Colon (tissue), 2 donors: ENCODE data around the gene XRCC5.
"Not testable (repeated sequence)": the region's sequence is repeated elsewhere in the genome, so short reads cannot be mapped to it uniquely, and the experiment has no call there.

Experiments
- FAIRE-seq: peaks from 2 replicates; lab custom pipeline; 2012; peaks lifted over from hg19 to GRCh38; lab: Jason Lieb, UNC
- donor health status: control.
- donor health status: control.

XRCC5 gene

DNA sequence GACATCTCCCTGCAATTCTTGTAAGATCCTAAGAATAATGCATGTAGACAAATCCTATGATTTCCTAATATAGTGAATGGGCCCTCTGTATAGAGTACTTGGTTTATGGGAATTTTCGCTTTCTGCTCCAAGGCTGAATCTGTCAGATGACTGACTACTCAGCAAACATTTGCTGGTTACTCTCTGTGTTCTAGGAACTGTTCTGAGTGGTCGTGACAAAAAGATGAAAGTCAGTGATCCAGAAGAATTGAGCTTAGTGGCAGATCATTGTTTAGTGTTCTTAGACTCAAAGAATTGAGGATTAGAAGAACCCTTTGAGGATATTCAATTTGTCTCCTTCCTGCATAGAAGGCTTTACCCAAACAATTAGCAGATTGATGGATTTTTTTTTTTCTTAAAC is 10.0 kb downstream of the XRCC5 start:
- no peak for FAIRE-seq

DNA sequence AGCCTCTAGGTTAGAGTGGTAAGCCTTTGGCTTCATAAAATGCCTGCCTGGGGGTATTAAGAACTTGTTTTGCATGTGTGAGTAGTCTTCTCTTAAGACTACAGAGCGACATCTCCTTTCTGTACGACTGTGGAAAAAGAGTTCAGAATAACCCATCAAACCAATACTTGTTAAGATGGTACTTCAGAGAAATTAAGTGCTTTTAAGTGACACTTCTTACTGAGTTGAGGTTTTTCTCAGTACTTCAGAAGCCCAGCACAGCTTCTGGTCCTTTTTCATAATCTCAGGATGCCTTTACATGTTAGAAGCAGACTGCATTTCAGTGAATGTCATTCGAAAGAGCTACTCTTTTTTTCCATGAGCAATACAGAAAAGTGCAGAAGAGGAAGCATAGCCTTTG is 10.8 kb downstream of the XRCC5 start:
- FAIRE-seq, result no peak

DNA sequence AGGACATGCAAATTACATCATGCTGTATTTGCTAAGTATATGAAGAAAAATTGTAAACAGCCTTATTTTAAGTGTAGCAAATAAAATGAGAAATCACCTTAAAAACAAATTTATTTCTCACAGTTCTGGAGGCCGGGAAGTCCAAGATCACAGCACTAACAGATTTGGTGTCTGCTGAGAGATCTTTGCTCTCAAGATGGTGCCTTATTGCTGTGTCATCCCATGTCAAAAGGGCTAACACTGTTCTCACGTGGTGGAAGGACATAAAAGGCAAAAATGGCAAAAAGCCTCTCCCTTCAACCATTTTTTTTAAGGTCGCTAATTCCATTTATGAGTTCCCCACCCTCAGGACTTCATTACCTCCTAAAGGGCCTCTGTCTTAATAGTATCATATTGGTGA is 12.1 kb downstream of the XRCC5 start:
- FAIRE-seq, result no peak

DNA sequence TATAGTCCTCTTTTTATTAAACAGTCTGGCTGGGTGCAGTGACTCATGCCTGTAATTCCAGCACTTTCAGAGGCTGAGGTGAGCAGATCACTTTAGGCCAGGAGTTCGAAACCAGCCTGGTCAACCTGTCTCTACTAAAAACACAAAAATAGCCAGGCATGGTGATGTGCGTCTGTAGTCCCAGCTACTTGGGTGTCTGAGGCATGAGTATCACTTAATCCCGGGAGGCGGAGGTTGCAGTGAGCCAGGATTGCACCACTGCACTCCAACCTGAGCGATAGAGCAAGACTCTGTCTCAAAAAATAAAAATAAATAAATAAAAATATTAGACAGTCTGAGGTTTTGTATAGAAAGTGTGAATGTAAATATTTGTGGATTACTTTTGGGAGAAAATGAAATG is 17.8 kb downstream of the XRCC5 start:
- no peak for FAIRE-seq

DNA sequence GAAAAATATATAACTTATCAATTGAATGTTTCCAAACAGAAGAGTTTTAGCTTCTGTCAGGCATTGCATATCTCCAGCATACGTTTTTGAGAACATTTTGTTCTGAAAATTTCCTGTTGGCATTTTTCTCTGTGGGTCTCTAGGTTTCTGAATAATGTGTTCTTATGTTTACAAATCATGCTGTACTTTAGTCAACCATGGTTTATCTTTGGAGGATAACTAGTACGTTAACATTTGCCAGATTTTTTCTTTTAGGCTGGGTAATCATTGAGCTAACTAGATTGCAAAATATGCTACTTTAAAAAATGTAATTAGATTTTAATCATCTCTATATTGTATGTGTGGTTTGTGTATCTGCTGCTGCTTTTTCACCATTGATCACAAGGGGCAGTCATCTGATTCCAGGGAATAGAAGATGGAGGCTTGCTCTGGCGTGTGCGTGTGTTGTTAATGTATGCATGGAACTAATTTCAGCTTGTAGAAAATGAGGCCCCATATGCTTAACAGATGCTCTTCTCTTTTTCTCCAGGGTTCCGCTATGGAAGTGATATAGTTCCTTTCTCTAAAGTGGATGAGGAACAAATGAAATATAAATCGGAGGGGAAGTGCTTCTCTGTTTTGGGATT is 21.3 kb downstream of the XRCC5 start:
- FAIRE-seq, result no peak

DNA sequence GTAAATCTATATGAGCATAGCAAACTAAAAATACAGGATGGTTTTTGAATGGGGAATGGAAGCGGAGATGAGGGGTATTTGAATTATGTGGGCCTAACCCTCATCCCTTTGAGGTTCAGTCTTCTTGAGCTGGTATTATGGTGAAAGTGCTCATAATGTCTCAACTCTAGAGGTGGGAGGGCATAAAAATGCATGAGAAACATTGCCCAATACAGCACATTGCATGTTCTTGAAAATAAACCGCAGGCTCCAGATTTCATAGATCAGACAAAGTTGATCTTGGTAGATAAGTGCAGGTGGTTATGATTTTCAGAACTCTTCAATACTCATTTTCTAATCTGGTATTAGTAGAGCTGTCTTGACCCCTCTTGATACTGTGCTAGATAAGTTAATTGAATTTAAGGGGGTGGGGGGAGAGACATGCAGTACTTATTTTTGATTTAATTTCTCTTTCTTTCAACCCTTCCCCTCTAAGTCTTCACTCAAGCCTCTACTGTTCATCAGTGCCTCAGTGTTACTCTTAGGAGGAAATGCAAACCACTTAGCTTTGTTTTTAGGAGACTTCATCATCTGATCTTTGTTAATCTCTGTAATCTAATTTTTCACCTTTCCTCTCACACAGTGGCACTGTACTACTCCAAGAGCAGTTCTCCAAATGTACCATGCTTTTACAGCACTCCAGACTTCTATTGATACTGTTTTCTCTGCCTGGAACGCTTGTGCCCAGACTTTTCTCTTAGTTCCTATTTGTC is 22.2 kb downstream of the XRCC5 start:
- no peak for FAIRE-seq

DNA sequence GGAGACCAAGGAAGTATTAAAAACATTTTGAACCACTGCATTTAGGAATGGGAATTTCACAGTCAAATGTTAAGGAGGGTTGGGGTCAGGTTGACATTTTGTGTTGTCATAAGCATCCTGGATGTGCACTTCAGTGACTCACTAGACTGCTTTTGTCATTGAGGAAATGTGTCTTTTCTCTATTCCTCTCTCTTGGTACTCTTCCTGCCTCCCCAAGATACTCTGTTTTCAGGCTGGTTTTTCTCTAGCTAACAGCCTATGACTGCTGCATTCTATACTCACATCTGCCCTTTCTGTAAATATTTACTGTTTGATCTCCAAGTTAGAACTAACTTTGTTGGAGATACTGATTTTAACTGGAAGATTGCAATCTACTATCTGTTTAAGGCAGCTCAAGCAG is 23.4 kb downstream of the XRCC5 start:
- FAIRE-seq, result no peak

DNA sequence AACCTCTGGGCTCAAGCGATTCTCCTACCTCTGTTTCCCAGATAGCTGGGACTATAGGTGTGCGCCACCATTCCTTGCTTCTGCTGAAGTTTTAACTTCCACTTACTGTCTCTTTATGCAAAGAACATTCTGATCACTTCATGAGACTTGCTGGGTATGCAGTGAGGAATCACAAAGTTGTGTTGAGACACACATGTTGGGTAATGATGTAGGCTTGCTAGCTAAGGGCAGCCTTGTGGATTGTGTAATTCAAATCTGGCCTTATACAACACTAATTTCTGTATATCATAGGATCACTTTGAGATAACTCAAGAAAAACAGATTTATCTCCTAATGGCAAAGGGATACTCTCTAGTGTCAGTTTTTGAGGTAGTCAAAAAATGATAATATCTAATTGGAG is 24.2 kb downstream of the XRCC5 start:
- no peak for FAIRE-seq

DNA sequence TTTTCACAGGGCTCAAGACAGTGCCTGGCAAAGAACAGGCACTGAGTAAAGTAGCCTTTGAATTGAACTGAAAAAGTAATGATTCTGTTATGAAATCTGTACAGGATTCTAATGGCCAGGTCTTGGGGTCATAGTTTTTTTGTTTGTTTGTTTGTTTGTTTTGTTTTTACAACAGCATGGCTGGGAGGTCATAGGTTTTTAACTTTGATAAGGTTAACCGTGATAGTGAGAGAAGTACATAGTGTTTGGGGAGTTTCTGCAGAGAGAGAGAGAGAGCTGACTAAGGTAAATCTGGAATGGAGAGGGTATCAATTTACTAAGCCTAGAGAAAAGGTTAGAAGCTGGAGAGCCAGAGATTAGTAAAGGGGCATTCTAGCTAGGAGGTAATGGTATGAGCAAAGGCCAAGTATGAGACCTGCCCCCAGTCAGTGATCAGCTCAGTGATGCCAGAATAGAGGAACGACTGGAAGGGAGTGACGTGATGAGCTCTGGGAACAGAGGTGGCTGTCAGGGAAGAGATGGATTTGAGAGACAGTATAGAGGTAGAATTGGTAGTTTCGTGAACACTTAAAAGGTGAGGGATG is 25.9 kb downstream of the XRCC5 start:
- FAIRE-seq, result no peak

DNA sequence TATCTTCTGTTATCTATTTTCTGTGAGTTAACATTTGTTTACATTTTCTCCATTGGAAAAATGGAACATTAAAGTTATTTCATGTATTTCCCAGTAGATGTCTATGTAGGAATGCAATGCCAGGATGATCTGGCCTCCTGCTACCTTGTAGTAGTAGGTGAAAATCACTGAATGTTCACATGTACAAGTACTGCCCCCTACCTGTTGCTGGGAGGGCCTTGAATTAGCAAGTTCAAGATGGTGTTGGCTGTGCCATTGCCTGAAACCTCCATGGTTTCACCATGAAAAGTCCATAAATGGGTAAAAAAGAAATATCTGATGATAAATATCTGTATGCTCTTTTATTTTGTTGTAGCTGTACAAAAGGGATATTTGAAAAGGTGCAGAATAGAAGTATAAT is 30.7 kb downstream of the XRCC5 start:
- FAIRE-seq, result no peak

DNA sequence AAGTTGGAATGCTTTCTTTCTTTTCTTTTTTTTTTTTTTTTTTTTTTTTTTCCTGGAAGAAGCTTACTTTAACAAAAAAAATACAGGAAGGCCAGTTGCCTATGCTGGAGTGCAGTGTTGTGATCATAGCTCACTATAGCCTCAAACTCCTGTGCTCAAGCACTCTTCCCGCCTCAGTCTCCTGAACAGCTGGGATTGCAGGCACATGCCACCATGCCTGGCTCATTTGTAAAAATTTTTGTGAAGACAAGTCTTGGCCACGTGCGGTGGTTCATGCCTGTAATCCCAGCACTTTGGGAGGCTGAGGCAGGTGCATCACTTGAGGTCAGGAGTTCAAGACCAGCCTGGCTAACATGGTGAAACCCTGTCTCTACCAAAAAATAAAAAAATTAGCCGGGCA is 32.4 kb downstream of the XRCC5 start:
- FAIRE-seq, result not testable (repeated sequence)

DNA sequence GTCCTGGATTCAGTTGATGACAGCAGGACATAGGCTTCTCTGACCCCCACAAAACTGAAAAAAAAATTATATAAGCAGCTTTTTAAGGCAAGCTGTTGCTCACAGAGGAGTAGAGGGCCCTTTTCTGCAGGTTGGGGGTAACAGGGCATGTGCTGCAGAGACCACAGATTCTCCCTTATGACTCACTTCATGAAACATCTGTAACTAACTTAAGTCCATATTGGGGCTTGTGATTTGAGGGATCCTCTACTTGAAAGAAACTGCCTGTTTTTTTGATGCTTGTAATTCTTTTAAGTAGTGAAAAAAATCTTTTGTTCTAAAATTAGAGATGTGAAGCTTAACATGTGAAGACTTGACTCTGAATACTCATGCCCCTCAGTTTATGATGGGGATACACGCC is 33.4 kb downstream of the XRCC5 start:
- FAIRE-seq, result no peak

DNA sequence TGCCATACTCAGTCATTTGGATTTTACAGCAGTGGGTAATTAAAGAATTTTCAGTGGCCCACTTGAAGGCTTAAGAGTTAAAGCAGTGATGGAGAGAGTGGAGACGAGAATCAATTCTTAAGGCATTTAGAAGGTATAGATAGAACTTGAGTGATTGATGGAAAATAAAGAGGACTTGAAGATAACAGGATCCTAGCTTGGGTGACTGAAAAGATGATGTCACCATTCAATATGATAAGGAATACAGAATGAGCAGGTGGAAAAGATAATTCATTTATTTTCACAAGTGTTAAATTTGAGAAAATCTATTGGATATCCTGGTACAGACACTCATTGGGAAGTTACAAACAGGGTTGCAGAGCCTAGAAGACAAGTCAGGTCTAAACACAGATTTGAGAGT is 35.2 kb downstream of the XRCC5 start:
- FAIRE-seq, result no peak

DNA sequence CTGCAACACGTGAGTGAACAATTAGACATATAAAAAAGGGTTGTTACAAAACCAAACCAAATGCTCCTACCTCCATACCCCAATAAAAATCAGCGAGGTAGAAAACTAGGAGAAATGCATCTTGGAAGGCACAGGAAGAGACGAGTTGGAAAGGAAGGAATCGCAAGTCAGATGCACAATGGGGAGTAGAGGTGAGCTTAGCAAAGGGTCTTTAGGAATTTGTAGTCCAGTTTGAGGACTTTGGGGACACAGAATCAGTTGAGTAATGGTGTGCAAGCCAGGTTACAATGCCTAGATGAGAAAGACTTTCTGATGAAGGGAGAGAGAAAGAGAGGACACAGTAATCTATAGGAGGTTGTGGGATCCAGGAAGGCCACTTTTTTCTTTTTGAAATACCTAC is 35.7 kb downstream of the XRCC5 start:
- FAIRE-seq, result no peak

DNA sequence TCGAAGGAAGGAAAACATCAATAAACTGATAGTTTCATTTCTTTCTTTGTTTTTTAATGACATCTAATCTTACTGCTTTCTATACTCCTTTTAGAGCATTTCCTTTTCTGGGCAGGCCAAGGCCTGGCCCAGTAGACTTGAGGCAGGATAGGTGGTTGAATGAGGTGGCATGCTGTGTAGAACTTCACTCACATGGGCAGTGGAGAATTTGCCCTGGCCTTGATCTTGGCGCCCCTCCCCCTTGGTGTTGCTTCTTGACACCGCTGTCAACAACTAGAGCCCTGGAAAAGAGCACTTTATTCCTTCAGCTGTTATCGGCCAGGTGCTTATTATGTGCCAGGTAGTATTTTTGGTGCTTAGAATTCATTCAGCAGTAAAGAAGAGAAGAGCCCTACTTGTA is 37.4 kb downstream of the XRCC5 start:
- FAIRE-seq, result no peak

DNA sequence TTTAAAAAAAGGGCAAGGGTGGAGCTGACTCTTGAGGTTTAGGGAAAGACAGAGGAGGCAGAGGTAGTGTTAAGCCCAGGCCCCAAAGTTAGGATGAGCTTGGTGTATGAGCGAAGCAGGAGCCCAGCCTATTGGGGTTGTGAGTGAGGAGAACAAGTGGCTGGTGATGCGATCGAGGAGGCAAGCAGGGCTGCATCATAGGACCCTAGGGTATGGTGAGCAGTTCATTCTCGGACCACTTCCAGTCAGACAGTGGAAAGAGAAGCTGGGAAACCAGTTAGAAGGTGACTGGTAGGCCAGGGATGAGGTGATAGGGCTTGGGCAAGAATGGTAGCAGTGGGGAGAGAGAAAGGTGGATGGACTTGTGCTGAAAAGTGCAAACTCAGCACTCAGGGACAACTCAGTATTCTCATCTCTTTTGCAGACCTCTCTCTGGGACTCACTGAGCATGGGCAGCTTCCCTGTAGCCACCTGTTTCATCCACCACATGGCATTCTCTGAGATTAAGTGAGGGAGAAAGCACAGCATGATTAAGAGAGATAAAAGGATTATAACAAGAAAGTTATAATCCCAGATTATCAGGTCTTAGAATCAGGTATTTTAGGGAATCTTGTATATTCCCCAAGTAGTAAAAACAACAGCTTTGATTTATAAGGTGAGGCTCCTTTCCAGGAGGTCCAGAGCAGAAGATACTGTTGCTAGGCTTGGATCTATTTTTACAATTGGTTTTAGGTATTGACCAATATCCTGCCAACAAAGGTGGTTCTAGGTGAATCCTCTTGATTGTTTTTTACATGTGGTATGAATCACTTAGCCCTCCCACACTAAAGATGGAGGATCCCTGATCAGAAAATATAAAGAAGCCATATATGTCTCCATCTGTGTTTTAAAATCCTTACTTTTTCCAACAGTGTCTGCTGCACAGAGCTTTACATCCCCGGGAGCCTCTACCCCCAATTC is 38.3 kb downstream of the XRCC5 start:
- FAIRE-seq, result no peak

DNA sequence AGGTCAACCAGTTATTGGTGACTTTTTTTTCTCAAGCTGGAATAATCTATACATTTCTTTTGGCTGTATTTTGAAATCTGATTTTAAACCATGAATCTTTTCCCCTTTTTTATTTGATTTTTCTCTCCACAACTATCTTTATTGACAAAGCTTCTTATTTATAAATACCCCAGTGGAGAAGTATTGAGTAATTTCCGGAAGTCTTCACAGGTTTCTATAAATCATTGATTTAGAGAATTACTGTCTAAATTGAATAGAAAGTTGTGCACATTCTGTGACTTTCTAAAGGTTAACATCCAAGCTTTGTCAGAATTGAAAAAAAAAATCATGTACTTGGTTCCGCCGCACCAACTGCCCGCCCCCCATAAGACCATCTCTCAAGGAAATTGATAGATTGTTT is 39.8 kb downstream of the XRCC5 start:
- no peak for FAIRE-seq

DNA sequence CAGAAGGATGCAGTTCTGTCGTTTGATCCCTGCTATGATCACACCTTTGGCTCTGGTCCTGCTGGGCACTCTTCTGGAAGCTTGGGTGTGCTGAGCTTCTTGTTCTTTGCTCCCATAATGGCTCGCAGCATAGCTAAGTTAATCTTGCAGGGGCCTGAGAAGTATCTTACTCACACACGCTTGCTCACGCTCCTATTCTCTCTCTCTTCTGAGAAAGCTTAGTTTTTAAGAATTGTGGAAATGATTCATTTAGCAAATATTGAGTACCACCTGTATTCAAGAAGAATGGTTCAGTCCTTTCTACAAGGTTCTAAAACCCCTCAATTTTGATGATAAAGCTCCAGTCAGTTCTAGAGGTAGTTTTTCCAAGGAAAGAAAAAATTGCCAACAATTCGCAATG is 40.6 kb downstream of the XRCC5 start:
- FAIRE-seq, result no peak

DNA sequence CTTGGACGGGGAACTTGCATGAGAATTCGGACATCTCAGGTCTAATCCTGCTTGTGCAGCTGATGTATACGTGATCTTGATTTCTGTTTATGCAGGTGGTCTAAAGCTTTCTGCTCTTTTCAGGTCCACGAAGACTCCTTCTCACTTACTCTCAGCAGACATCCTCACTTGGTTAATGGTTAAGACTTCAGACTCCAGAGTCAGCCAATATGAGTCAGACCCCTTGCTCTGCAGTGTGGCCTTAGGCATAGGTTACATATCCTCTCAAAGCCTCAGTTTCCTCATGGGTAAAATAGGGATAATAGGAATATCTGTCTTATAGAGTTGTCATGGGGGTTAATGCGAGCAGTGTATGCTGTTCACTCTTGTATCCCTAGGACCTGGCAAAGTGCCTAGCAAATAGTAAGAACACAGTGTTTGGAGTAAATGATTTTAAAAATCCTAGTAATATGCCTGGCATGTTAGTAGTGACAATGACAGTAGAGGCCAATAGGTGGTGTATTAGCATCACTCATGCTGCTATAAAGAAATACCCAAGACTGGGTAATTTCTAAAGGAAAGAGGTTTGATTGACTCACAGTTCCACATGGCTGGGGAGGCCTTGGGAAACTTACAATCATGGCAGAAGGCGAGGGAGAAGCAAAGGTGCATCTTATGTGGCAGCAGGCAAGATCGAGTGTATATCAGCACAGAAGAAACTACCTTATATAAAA is 42.3 kb downstream of the XRCC5 start:
- FAIRE-seq, result no peak

DNA sequence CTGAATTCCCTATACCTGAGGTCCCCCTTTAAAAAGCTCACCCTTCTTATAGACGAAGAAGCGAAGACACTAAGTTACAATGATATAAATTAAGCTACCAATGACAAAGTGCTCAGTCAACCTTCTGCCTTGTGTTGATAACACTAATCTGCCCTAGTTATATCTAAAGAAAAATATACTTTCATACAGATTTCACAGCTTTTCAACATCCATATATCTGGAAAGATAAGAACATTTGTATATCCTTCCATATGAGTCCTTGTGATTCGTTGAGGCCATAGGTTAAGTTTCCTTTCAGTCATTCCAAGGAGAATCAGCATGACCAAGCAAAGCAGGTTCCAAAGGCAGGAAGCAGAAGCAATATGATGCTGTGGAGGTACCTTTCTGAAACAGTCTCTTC is 46.8 kb downstream of the XRCC5 start:
- no peak for FAIRE-seq

DNA sequence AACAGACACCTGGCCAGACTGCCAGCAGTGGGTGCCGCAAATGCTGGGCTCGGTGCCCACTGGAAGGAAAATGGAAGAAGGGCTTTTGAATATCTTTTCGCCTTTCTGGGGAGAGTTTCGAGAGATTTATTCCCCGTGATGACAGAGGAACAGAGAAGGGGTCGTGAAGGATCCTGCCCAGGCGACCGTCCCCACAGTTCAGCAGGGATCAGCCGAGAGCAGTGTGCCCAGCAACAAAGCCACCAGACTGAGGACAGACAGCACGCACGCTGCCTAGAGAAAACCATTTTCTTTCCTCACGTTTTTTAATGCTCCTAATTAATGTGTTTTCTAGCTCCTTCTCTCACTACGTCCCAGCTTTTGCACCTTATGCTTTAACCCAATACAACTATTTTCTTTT is 47.7 kb downstream of the XRCC5 start:
- no peak for FAIRE-seq

DNA sequence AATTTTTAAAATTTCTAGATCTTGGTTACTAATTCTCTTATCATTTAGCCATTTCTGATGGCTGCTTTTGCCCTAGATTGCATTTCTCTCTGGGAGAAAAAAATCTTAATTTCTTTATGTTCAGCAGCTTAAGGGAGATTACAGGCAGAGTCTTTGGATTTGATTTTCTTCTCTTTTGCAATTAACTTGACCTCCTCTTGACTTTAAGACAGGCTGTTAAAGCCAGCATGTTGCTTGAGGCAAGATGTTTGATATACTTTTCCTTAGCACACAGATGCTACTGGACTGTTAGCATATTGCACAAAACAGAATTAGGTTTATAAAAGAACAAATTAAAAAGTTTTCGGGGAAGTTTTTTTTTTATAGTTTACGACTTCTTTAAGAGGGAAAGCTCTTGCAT is 50.0 kb downstream of the XRCC5 start:
- FAIRE-seq, result no peak
